Adrenal gland (tissue), 5 donors: ENCODE measurements around the gene DPP10.

Experiments
- POLR2A ChIP-seq, 2 donors: fragments of 450-650 bp; IDR thresholded peaks; one replicate each; pipeline ENCODE4 v1.6.1; 2017; ENCODE audit warnings: antibody characterized with exemption in 2 of 2, mild to moderate bottlenecking in 2 of 2, moderate library complexity in 1 of 2
- TF ChIP-seq, protein P1 (sequence below), 6 experiments: fragments of 450-650 bp in 4 of 6; fragments of 200-600 bp in 2 of 6; sonication (generic) in 1 of 6; IDR thresholded peaks; 1 replicate in 5 of 6; 2 replicates in 1 of 6; pipeline versions ENCODE4 v1.5.1 to v1.8.0; 2016 to 2021; ENCODE audit warnings: antibody characterized with exemption in 6 of 6, mild to moderate bottlenecking in 2 of 6, moderate library complexity in 1 of 6
- donor health status: DM: no; HTN: no; CAD: no.

DNA sequence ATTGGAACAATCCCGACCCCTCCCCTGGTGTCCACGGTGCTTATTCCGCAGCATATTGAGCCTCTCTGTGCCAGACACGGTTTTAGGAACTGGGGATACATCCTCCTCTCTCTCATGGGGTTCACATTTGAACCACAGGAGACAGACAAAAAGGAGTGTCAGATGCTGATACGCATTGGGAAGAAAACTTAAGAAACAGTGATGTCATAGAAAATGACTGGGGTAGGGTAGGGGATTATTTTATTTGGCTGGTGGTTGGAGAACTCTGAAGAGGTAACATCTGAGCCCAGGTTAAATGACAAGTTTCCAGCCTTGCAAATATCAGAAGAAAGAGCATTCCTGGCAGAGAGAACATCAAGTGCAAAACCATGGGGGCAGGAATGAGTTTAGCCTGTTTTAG lies 344.5 kb downstream of the DPP10 start:
- TF ChIP-seq, protein P1, sequence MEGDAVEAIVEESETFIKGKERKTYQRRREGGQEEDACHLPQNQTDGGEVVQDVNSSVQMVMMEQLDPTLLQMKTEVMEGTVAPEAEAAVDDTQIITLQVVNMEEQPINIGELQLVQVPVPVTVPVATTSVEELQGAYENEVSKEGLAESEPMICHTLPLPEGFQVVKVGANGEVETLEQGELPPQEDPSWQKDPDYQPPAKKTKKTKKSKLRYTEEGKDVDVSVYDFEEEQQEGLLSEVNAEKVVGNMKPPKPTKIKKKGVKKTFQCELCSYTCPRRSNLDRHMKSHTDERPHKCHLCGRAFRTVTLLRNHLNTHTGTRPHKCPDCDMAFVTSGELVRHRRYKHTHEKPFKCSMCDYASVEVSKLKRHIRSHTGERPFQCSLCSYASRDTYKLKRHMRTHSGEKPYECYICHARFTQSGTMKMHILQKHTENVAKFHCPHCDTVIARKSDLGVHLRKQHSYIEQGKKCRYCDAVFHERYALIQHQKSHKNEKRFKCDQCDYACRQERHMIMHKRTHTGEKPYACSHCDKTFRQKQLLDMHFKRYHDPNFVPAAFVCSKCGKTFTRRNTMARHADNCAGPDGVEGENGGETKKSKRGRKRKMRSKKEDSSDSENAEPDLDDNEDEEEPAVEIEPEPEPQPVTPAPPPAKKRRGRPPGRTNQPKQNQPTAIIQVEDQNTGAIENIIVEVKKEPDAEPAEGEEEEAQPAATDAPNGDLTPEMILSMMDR (IDR thresholded peaks at IDR 0.05), result no peak
- no peak for TF ChIP-seq POLR2A (IDR thresholded peaks at IDR 0.05)
